ENCODE data around the gene PODN. TPM values are rescaled to one million over a fixed set of nuclear protein-coding genes. Genes with fewer than 3 reads are reported as not detected.

PODN gene
- total RNA-seq, 1 donor: 9.1 TPM

DNA sequence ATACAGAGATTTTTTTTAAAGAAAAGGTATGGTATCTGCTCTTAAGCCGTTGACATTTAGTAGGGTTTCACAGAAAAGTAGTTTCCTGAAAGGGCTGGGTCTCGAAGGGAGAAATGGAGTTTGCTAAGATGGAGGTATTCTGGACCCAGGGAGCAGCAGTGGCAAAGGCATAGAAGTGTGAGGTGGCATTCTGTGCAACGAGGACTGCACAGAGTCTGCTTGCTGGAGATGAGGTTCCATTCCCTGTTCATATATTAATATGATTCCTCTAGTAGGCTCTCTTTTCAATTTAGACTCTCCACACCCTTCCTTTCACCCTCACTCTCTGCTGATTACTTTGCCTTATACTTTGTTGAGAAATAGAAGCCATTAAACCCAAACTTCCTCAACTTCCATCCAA lies 38.5 kb upstream of the PODN start:
- TF ChIP-seq, protein P1, sequence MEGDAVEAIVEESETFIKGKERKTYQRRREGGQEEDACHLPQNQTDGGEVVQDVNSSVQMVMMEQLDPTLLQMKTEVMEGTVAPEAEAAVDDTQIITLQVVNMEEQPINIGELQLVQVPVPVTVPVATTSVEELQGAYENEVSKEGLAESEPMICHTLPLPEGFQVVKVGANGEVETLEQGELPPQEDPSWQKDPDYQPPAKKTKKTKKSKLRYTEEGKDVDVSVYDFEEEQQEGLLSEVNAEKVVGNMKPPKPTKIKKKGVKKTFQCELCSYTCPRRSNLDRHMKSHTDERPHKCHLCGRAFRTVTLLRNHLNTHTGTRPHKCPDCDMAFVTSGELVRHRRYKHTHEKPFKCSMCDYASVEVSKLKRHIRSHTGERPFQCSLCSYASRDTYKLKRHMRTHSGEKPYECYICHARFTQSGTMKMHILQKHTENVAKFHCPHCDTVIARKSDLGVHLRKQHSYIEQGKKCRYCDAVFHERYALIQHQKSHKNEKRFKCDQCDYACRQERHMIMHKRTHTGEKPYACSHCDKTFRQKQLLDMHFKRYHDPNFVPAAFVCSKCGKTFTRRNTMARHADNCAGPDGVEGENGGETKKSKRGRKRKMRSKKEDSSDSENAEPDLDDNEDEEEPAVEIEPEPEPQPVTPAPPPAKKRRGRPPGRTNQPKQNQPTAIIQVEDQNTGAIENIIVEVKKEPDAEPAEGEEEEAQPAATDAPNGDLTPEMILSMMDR (IDR thresholded peaks at IDR 0.05; ENCODE audit: insufficient read depth, low read depth, low read length): no peak

DNA sequence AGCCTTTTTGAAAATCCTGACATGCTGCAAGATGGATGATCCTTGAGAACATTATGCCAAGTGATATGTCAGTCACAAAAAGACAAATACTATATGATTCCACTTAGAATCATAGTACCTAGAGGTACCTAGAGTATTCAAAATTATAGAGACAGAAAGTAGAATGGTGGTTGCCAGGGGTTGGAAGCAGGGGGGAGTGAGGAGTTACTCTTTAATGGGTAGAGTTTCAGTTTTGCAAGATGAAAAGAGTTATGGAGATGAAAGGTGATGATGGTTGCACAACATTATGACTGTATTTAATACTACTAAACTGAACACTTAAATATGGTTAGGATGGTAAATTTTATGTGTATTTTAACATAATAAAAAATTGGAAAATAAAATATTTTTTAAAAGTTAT lies 37.9 kb upstream of the PODN start:
- no peak for DNase-seq (ENCODE audit: low read depth)
- TF ChIP-seq, protein P1 (IDR thresholded peaks at IDR 0.05; ENCODE audit: insufficient read depth, low read depth, low read length): no peak
- H3K4me3 ChIP-seq (ENCODE audit: low read depth, low read length): no peak overlapping the region

More for the DNA sequence above, 38.5 kb upstream of the PODN start:
- H3K4me3 ChIP-seq (ENCODE audit: low read depth, low read length): no peak overlapping the region
- DNase-seq (ENCODE audit: low read depth): no peak

DNA sequence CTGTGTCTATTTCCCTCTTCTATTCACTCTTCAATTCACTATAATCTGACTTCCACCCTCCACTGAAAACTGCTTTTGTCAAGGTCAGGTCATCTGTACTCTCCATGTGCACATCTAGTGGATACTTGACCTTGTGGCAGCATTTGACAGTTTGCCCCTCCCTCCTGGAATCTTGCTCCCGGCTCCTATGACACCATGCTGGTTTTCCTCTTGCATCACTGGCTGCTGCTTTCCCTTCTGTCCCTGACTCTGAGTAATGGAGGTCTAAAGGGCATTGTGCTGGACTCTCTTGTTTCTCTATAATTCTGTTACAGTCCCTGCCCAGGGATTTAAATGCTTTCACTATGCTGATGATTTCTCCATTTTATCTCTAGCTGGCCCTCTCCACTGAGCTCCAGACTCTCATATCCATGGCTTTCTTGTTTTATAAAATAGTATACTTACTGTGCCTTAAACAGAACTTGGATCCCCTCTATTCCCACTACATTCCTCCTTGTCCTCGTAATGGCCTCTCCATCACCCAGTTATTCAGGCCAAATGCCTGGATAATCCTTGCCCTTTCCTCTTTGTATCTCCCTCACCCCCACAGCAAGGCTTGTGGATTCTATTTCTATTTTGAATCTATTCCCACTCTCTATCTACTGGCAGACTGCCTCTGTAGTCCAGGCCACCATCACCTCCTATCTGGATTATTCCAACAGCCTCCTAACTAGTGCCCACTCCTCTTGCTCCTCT lies 36.8 kb upstream of the PODN start:
- DNase-seq (ENCODE audit: low read depth): peak; percentile 93
- no peak overlapping the region for H3K4me3 ChIP-seq (ENCODE audit: low read depth, low read length)
- TF ChIP-seq, protein P1 (IDR thresholded peaks at IDR 0.05; ENCODE audit: insufficient read depth, low read depth, low read length): no peak

DNA sequence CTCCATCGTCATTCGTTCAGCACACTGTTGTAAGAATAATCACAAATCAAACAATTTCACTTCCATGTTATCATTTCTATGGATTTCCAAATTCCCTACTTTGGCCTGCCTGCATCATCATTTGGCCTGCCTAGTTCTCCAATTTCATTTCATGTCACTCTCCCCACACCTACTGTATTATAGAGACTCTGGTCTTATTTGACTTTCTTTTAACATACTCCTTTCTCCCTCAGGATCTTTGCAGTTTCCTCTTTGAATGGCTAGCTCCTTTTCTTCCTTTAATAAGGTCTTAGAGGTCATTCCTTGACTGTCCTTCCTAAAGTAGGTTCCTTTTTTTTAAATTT lies 36.3 kb upstream of the PODN start:
- no peak overlapping the region for H3K4me3 ChIP-seq (ENCODE audit: low read depth, low read length)
- DNase-seq (ENCODE audit: low read depth): no peak
- TF ChIP-seq, protein P1 (IDR thresholded peaks at IDR 0.05; ENCODE audit: insufficient read depth, low read depth, low read length): no peak

DNA sequence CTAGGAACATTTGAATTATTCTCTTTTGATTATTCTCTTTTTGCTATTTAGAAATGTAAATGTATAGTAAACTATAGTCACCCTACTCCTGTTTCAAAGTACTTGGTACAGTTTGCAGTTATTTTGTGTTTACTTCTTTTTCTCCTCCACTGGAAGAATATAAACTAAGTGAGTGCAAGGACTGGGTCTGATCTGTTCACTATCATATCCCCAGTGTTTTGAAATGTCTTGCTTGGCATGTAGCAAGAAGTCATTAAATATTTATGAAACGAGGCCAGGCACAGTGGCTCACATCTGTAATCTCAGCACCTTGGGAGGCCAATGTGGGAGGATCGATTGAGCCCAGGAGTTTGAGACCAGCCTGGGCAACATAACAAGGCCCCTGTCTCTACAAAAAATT lies 35.8 kb upstream of the PODN start:
- H3K4me3 ChIP-seq (ENCODE audit: low read depth, low read length): no peak overlapping the region
- DNase-seq (ENCODE audit: low read depth): peak; percentile 62

DNA sequence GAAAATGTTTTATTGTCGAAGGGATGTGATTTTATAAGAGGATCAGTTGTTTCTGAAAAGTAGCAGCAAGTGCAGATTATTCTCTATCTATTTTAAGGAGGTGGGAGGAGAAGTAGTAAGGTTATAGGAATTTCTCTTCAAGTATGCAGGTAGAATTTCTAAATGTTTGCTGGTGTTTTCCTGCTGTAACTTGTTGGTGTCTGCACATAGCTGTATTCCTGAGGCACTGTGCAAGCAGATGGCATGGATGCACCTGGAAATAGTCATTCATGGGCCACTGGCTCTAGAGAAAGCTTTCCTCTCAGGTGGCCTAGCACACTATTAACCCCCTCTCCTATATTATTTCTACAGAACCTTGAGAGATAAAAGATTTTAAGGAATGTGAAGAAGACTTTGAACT lies 30.3 kb upstream of the PODN start:
- no peak overlapping the region for H3K4me3 ChIP-seq (ENCODE audit: low read depth, low read length)
- TF ChIP-seq, protein P1 (IDR thresholded peaks at IDR 0.05; ENCODE audit: insufficient read depth, low read depth, low read length): no peak
- DNase-seq (ENCODE audit: low read depth): no peak

More for the DNA sequence above, 35.8 kb upstream of the PODN start:
- TF ChIP-seq, protein P1 (IDR thresholded peaks at IDR 0.05; ENCODE audit: insufficient read depth, low read depth, low read length): no peak

DNA sequence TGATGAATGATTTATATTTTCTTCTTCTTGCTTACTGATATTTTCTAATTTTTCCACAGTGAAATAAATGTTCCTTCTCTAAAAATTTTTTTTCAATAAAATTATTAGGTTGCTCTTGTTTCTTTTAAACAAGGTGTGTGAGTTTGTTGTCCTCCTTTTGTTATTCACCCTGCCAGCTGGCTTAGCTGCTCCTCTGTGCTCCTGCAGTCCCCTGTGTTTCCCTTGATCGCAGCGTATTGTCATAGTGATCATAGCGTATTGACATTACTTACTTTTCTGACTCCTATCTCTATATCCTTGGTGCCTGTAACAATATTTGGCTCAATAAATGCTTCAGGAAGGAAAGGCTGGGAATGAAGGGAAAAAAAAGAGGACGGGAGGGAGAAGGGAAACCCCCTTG lies 24.9 kb upstream of the PODN start:
- TF ChIP-seq, protein P1 (IDR thresholded peaks at IDR 0.05; ENCODE audit: insufficient read depth, low read depth, low read length): no peak
- DNase-seq (ENCODE audit: low read depth): no peak
- H3K4me3 ChIP-seq (ENCODE audit: low read depth, low read length): no peak overlapping the region

Measured in fibroblast of villous mesenchyme (primary cell).